ENCODE measurements around the gene MYADML2.

Gene MYADML2

GRCh38 chr17:81939218-81939617, 7.8 kb downstream of the MYADML2 start:
- no peak for DNase-seq (ENCODE audit: low spot score)

- DNase-seq (ENCODE audit: low spot score), result no peak
Observed at GRCh38 chr17:81935709-81936084, 11.3 kb downstream of the MYADML2 start.

- DNase-seq (ENCODE audit: low spot score), result no peak
Observed at GRCh38 chr17:81934850-81935708, 12.0 kb downstream of the MYADML2 start.

- no peak for DNase-seq (ENCODE audit: low spot score)
Observed at GRCh38 chr17:81934098-81934757, 12.8 kb downstream of the MYADML2 start.

GRCh38 chr17:81933178-81933699, 13.8 kb downstream of the MYADML2 start:
- DNase-seq (ENCODE audit: low spot score), result no peak

GRCh38 chr17:81932333-81932983, 14.6 kb downstream of the MYADML2 start:
- no peak for DNase-seq (ENCODE audit: low spot score)

GRCh38 chr17:81931557-81932332, 15.3 kb downstream of the MYADML2 start:
- no peak for DNase-seq (ENCODE audit: low spot score)

GRCh38 chr17:81931189-81931556, 15.9 kb downstream of the MYADML2 start:
- no peak for DNase-seq (ENCODE audit: low spot score)

GRCh38 chr17:81930142-81931125, 16.6 kb downstream of the MYADML2 start:
- DNase-seq (ENCODE audit: low spot score), result no peak

GRCh38 chr17:81929253-81930141, 17.5 kb downstream of the MYADML2 start:
- no peak for DNase-seq (ENCODE audit: low spot score)

- DNase-seq (ENCODE audit: low spot score), result no peak
Observed at GRCh38 chr17:81928544-81929252, 18.3 kb downstream of the MYADML2 start.

GRCh38 chr17:81927653-81928543, 19.1 kb downstream of the MYADML2 start, which contains the start of gene MAFG:
TSS of gene MAFG (minus strand) at chr17:81927735. CDS start at chr17:81923185, 4,550 bp downstream.
- peak; percentile 93 for DNase-seq (ENCODE audit: low spot score)

- DNase-seq (ENCODE audit: low spot score), result no peak
Observed at GRCh38 chr17:81927152-81927652, 19.8 kb downstream of the MYADML2 start.

GRCh38 chr17:81926451-81927151, 20.4 kb downstream of the MYADML2 start:
- DNase-seq (ENCODE audit: low spot score), result peak; percentile 82

- no peak for DNase-seq (ENCODE audit: low spot score)
Observed at GRCh38 chr17:81925860-81926450, 21.1 kb downstream of the MYADML2 start.
